Suppressor macrophage (primary cell): Measurements from ENCODE around the gene SKOR1.
A peak's percentile ranks its signal among the peaks of the same experiment; 100 is the strongest.

Source experiments
- DNase-seq, 4 experiments: peaks; one replicate each; pipeline ENCODE4 v3.0.0-alpha.2; 2020 to 2022

Gene SKOR1

GRCh38 chr15:67820122-67820991 lies 5.0 kb upstream of the SKOR1 start:
- no peak for DNase-seq

GRCh38 chr15:67820992-67821783 lies 4.1 kb upstream of the SKOR1 start:
- DNase-seq: peak; percentile 47 to 79 (median 62)

GRCh38 chr15:67821784-67822440 lies 3.4 kb upstream of the SKOR1 start:
- no peak for DNase-seq

GRCh38 chr15:67822537-67823313 lies 2.6 kb upstream of the SKOR1 start:
- DNase-seq: no peak

GRCh38 chr15:67823314-67824196 lies 1.8 kb upstream of the SKOR1 start:
- DNase-seq: no peak

DNA sequence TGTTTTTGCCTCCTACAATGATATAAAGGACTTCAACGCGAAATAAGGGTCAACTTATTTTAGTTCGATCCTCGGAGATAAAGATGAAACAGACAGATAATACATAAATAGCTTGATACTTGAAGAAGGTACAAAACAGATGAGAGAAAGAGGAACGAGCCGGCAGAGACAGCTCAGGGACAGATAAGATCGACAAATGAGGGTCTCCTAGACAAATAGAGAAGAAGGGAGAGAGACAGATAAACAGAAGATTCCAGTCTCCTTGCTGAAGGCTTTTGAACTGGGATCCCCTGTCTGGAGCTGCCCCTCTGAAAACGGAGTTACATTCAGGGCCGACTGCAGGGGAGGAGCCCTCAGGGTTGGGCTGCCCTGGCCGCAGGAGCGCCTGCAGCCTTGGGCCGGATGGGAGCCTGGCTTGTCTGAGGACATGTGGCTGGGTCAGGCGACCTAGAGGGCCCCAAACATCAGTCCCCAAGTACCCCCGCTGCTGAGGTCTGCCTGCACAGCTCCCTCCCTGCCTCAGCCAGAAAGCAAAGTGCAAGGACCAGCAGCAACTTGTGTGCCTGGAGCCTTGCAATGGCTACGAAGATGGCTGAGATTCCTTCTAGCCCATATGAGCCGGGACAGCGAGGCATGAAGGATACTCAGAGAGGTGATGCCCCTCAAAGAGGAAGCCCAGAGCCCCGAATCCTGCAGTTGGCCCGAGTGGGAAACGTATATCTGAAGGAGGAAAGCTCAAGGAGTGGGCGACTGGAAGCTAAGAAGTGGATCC lies 926 bp upstream of the SKOR1 start:
- DNase-seq: no peak

GRCh38 chr15:67825881-67826716 lies 790 bp downstream of the SKOR1 start:
- no peak for DNase-seq

DNA sequence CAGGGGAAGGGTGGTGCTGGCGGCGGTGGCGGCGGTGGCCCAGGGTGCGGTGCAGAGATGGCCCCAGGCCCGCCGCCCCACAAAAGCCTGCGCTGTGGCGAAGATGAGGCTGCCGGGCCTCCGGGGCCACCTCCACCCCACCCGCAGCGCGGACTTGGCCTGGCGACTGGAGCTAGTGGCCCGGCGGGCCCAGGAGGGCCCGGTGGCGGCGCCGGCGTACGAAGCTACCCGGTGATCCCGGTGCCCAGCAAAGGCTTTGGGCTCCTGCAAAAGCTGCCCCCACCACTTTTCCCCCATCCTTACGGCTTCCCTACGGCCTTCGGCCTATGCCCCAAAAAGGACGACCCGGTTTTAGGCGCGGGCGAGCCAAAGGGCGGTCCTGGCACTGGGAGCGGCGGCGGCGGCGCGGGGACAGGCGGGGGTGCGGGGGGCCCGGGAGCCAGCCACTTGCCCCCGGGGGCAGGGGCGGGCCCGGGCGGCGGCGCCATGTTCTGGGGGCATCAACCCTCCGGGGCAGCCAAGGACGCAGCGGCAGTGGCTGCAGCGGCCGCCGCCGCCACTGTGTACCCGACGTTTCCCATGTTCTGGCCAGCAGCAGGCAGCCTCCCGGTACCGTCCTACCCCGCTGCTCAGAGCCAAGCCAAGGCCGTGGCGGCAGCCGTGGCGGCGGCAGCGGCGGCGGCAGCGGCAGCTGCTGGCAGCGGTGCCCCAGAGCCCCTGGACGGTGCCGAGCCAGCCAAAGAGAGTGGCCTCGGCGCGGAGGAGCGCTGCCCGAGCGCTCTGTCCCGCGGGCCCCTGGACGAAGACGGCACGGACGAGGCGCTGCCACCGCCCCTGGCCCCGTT lies 1.6 kb downstream of the SKOR1 start:
- no peak for DNase-seq

DNA sequence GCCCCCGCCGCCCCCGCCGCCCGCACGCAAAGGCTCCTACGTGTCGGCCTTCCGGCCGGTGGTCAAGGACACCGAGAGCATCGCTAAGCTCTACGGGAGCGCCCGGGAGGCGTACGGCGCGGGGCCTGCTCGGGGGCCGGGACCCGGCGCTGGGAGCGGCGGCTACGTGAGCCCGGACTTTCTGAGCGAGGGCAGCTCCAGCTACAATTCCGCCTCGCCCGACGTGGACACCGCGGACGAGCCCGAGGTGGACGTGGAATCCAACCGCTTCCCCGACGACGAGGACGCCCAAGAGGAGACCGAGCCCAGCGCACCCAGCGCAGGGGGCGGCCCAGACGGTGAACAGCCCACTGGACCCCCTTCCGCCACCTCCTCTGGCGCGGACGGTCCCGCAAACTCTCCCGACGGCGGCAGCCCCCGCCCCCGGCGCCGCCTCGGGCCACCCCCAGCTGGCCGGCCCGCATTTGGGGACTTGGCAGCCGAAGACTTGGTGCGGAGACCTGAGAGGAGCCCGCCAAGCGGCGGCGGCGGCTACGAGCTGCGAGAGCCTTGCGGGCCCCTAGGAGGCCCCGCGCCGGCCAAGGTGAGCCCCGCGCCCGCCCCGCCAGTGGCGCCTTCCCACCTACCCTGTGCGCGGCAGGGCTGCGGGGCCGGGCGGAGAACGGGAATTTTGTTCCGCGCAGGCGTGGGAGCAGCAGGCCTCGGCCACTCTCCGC lies 2.4 kb downstream of the SKOR1 start:
- DNase-seq: no peak

GRCh38 chr15:67828278-67828968 lies 3.1 kb downstream of the SKOR1 start:
- DNase-seq: no peak

DNA sequence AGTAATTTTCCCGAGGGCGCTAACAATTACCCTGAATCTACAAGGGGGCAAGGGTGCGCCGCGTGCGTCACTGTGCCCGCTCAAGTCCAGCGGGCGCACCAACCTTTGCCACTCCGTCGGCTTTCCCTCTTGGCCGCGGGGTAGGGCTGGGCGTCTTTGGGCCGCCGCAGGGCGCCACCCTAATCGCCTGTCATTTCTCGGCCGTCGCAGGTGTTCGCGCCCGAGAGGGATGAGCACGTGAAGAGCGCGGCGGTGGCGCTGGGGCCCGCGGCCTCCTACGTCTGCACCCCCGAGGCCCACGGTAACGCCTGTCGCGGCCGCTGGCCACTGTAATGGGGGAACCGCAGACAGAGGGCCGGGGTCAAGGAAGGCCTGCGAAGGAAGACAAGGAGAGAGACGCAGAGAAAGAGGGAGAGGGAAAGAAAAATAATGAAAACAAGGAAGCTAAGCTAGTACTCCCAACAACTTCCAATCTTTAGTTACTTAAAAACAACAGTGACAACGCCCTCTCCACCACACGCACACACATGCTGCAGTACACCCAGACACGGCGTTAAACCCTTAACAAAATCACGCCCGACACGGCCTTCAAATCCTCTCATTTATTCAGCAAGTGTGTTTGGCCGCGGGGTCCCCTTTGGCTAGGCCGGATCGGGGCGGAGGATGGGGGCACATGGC lies 3.8 kb downstream of the SKOR1 start:
- no peak for DNase-seq

DNA sequence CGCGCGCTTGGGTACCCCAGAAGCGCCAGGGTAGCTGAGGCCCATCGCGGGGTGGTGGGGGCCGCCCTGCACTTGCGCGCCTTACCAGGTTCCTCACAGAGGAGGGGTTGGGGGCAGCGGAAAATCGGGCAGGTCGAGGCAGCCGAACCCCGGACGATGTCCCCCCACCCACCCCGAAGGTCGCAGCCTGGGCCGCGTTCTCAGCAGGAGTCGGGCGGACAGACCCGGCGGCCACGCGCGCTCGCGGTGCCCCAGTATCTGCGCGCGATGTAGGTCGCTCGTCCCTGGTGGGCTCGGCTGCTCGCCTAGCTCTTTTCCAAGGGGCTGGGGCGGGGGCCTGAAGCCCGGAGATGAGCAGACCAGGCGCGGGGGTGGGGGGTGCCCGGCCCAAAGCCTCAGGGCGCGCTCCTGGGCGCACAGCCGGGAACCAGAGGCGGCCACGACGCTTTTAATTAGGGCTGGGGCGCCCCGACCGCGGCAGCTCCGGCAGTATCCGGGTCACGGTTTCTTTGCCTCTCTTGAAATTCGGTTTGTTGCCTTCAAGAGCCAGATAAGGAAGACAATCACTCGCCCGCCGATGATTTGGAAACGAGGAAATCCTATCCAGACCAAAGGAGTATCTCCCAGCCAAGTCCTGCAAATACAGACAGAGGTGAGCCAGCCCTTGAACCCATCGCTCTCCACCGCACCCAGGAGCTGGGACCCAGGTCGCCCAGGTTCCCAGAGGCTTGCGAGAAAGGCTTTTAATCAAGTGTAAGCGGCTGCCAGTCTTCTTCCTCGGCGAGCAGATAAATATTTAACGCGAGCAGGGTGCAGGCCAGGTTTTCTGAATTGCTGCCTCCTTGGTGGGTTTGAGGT lies 4.6 kb downstream of the SKOR1 start:
- no peak for DNase-seq

DNA sequence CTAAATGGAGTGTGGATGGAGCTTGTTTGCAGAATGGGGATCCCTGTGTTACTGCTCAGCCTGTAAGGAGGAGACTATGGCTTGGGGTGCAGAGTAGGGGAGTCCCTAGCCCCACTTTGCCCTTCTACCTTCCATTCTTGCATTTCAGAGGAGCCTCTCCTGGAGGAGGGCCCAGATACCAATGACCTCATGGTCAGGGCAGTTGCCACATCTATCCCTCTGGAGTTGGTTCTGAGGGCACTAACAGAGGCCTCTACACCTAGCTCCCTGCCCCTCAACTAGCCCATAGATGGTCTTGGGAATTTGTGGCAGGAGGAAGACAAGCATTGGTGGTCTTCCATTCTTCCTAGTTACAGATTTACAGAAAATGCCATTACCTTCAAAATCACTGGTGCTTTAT lies 6.1 kb downstream of the SKOR1 start:
- no peak for DNase-seq

DNA sequence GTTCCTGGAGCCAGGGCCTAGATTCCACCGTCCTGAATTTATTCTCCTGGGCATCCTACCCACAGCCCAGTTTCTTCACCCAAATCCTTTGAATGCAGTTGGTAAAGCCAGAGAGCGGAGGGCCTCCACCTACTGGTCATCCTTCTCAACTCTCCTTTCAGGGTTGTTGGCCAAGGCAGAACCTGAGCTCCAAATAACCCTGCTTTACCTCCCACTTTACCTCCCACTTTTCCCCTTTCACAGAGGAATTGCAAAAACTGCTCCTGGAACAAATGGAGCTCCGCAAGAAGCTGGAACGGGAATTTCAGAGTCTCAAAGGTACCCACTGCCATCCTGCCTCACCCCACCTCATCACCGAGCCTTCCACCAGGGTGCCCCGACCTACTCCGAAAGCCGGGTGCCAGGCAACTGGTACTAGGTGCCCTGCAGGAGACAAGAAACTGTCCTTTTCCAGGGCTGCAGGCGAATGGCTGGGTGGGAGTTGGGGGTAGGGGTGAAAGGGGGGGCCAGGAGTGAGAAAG lies 6.8 kb downstream of the SKOR1 start:
- DNase-seq: no peak

GRCh38 chr15:67832897-67833709 lies 7.8 kb downstream of the SKOR1 start:
- DNase-seq: no peak
